Measurements from ENCODE around the gene SEMA4G. TPM values are rescaled to one million over a fixed set of nuclear protein-coding genes. Genes with fewer than 3 reads are reported as not detected.

The SEMA4G gene
- polyA plus RNA-seq, 1 donor from 2014 or later = 1.7 TPM

GRCh38 chr10:101010329-101010728, 41.0 kb downstream of the SEMA4G start:
- peaks cover 7% of the 10 kb centered on the region for H3K27me3 ChIP-seq (ENCODE audit: insufficient read depth, low read depth, low read length)
- H3K9ac ChIP-seq (ENCODE audit: low read length) = no peak overlapping the region
- H3K9me3 ChIP-seq (ENCODE audit: low read length) = no peaks in the 10 kb centered on the region
- H2AFZ ChIP-seq (ENCODE audit: low read depth, low read length) = no peak overlapping the region
- no peak overlapping the region for H3K4me3 ChIP-seq (ENCODE audit: low read length)
- no peak for TF ChIP-seq CTCF (IDR thresholded peaks at IDR 0.05; ENCODE audit: poor library complexity, severe bottlenecking)
- TF ChIP-seq MXI1 (conservative IDR thresholded peaks at IDR 0.05; ENCODE audit: poor library complexity, severe bottlenecking) = no peak
- TF ChIP-seq EP300 (conservative IDR thresholded peaks at IDR 0.05; ENCODE audit: poor library complexity, severe bottlenecking) = no peak
- no peak for TF ChIP-seq EZH2 (IDR thresholded peaks at IDR 0.05; ENCODE audit: borderline replicate concordance, insufficient read depth, low read length, poor library complexity, severe bottlenecking)
- TF ChIP-seq POLR2AphosphoS5 (IDR thresholded peaks at IDR 0.05) = no peak
- no peak for TF ChIP-seq SMC3 (conservative IDR thresholded peaks at IDR 0.05; ENCODE audit: poor library complexity)
- no peak for TF ChIP-seq TAF1 (IDR thresholded peaks at IDR 0.05; ENCODE audit: low read depth)
- TF ChIP-seq RAD21 (conservative IDR thresholded peaks at IDR 0.05) = no peak
- no peak for TF ChIP-seq REST (IDR thresholded peaks at IDR 0.05; ENCODE audit: borderline replicate concordance)
- H3K36me3 ChIP-seq (ENCODE audit: insufficient read depth, low read length) = no peaks in the 10 kb centered on the region
- H4K20me1 ChIP-seq (ENCODE audit: insufficient read depth) = no peaks in the 10 kb centered on the region
- H3K79me2 ChIP-seq (replicated peaks; ENCODE audit: insufficient read depth, low read length) = no peaks in the 10 kb centered on the region
- H3K27ac ChIP-seq (ENCODE audit: low read length) = no peak overlapping the region
- no peaks in the 10 kb centered on the region for H3F3A ChIP-seq (ENCODE audit: insufficient read depth, low read length, poor library complexity, severe bottlenecking)
- H3K4me2 ChIP-seq (ENCODE audit: low read length) = no peak overlapping the region
- no peaks in the 10 kb centered on the region for H3K9me2 ChIP-seq (ENCODE audit: insufficient read depth, low read length)

- TF ChIP-seq CTCF (IDR thresholded peaks at IDR 0.05; ENCODE audit: poor library complexity, severe bottlenecking) = peak; percentile 22
- TF ChIP-seq MXI1 (conservative IDR thresholded peaks at IDR 0.05; ENCODE audit: poor library complexity, severe bottlenecking) = no peak
- Histone ChIP-seq H4K20me1 (ENCODE audit: insufficient read depth) (no peaks in the 10 kb centered on the region), H3K9me3 (ENCODE audit: low read length) (no peaks in the 10 kb centered on the region)
Measured at GRCh38 chr10:101011517-101012423, 42.5 kb downstream of the SEMA4G start.

More at GRCh38 chr10:101011517-101012423, 42.5 kb downstream of the SEMA4G start:
- Histone ChIP-seq H3K4me2 (ENCODE audit: low read length) (no peak overlapping the region), H2AFZ (ENCODE audit: low read depth, low read length) (no peak overlapping the region), H3K9me2 (ENCODE audit: insufficient read depth, low read length) (no peaks in the 10 kb centered on the region), H3K27me3 (ENCODE audit: insufficient read depth, low read depth, low read length) (peaks cover 17% of the 10 kb centered on the region), H3K4me3 (ENCODE audit: low read length) (no peak overlapping the region), H3K79me2 (replicated peaks; ENCODE audit: insufficient read depth, low read length) (no peaks in the 10 kb centered on the region), H3K36me3 (ENCODE audit: insufficient read depth, low read length) (no peaks in the 10 kb centered on the region), H3K27ac (ENCODE audit: low read length) (no peak overlapping the region), H3F3A (ENCODE audit: insufficient read depth, low read length, poor library complexity, severe bottlenecking) (no peaks in the 10 kb centered on the region), H3K9ac (ENCODE audit: low read length) (no peak overlapping the region)
